H1 (cell line): ENCODE measurements around the gene TMEM169. TPM values are rescaled to one million over a fixed set of nuclear protein-coding genes. Genes with fewer than 3 reads are reported as not detected.

Source experiments
- CTCF ChIA-PET: fragments of 300-600 bp; sonication (Branson Sonifier 250); formaldehyde crosslinking; loops from one replicate; lab custom pipeline; 2021; ENCODE audit not compliant: partially characterized antibody; lab: Charles Lee
- POLR2A ChIA-PET: fragments of 300-600 bp; sonication (Branson Sonifier 250); formaldehyde crosslinking; loops from one replicate; lab custom pipeline; 2021; ENCODE audit warnings: inconsistent platforms; ENCODE audit not compliant: partially characterized antibody; lab: Charles Lee
- DNase-seq, 2 experiments: peaks; one replicate each; pipeline versions ENCODE4 v3.0.0 to v3.0.0-alpha.2; 2010 to 2022; ENCODE audit warnings: low spot score in 2 of 2, low read depth in 1 of 2, mixed read lengths in 1 of 2
- FAIRE-seq: peaks from 2 replicates; lab custom pipeline; 2011; peaks lifted over from hg19 to GRCh38; lab: Jason Lieb, UNC
- H2AFZ ChIP-seq: 2 replicates; pipeline ENCODE4 v1.8.1; 2012; ENCODE audit warnings: low read length, inconsistent platforms
- H2AK5ac ChIP-seq: 2 replicates; pipeline ENCODE4 v1.6.1; 2013; ENCODE audit warnings: low read depth, low read length
- H2BK120ac ChIP-seq: replicated peaks from 2 replicates; pipeline ENCODE3; 2013; ENCODE audit warnings: low read depth, low read length, inconsistent platforms
- H2BK12ac ChIP-seq: 2 replicates; pipeline ENCODE4 v1.6.1; 2013; ENCODE audit warnings: low read depth, low read length
- H2BK15ac ChIP-seq: 2 replicates; pipeline ENCODE4 v1.6.1; 2013; ENCODE audit warnings: low read length
- H2BK20ac ChIP-seq: 2 replicates; pipeline ENCODE4 v1.6.1; 2013; ENCODE audit warnings: low read length
- H2BK5ac ChIP-seq: 2 replicates; pipeline ENCODE4 v1.6.1; 2013; ENCODE audit warnings: low read depth, low read length
- H3K14ac ChIP-seq: 2 replicates; pipeline ENCODE4 v1.6.1; 2013; ENCODE audit warnings: inconsistent platforms; ENCODE audit not compliant: insufficient read length
- H3K18ac ChIP-seq: 2 replicates; pipeline ENCODE4 v1.6.1; 2013; ENCODE audit warnings: low read length; ENCODE audit errors: extremely low read depth
- H3K23ac ChIP-seq: 2 replicates; pipeline ENCODE4 v1.6.1; 2013; ENCODE audit warnings: inconsistent platforms; ENCODE audit not compliant: insufficient read length
- H3K23me2 ChIP-seq: 2 replicates; pipeline ENCODE4 v1.6.1; 2013; ENCODE audit warnings: low read depth, low read length
- H3K27ac ChIP-seq: 2 replicates; pipeline ENCODE4 v1.6.1; 2011; ENCODE audit warnings: low read depth, low read length, inconsistent platforms
- H3K27me3 ChIP-seq, 4 experiments: replicated peaks in 1 of 4; 1 replicate in 1 of 4; 2 replicates in 3 of 4; pipeline versions ENCODE4 v1.6.1 to v1.8.1; 2011 to 2013; ENCODE audit warnings: low read length in 3 of 4, mild to moderate bottlenecking in 3 of 4, inconsistent platforms in 2 of 4, mixed read lengths in 2 of 4, moderate library complexity in 1 of 4; ENCODE audit not compliant: control insufficient read depth in 3 of 4, insufficient read depth in 3 of 4; ENCODE audit errors: extremely low read depth in 1 of 4
- H3K36me3 ChIP-seq, 4 experiments: 2 replicates each; pipeline versions ENCODE4 v1.6.1 to v1.8.1; 2011 to 2013; ENCODE audit warnings: mild to moderate bottlenecking in 4 of 4, low read length in 3 of 4, moderate library complexity in 2 of 4, control low read depth in 1 of 4, inconsistent platforms in 1 of 4; ENCODE audit not compliant: insufficient read depth in 4 of 4, control insufficient read depth in 2 of 4
- H3K4ac ChIP-seq: replicated peaks from 2 replicates; pipeline ENCODE3; 2013; ENCODE audit warnings: low read length, low read depth, mixed read lengths, inconsistent platforms; ENCODE audit not compliant: insufficient read length
- H3K4me1 ChIP-seq, 4 experiments: replicated peaks in 1 of 4; 1 replicate in 1 of 4; 2 replicates in 3 of 4; pipeline versions ENCODE4 v1.6.1 to v1.8.1; 2011 to 2013; ENCODE audit warnings: low read length in 3 of 4, inconsistent platforms in 2 of 4, mixed read lengths in 1 of 4; ENCODE audit not compliant: insufficient read depth in 4 of 4, control insufficient read depth in 3 of 4
- H3K4me2 ChIP-seq, 2 experiments: 2 replicates each; pipeline versions ENCODE4 v1.6.1 to v1.8.1; 2011 to 2013; ENCODE audit warnings: low read depth in 2 of 2, low read length in 2 of 2, control low read depth in 1 of 2, inconsistent platforms in 1 of 2, mild to moderate bottlenecking in 1 of 2; ENCODE audit not compliant: insufficient read depth in 1 of 2
- H3K4me3 ChIP-seq, 4 experiments: fragments of 200-600, 300-600 bp in 1 of 4; sonication (generic), shearing (Covaris generic), sonication (Bioruptor Twin) in 1 of 4; 2 replicates each; pipeline versions ENCODE4 v1.5.1 to v1.8.1; 2011 to 2016; ENCODE audit warnings: low read length in 4 of 4, low read depth in 3 of 4, control low read depth in 2 of 4, inconsistent platforms in 2 of 4, mild to moderate bottlenecking in 2 of 4, mixed read lengths in 1 of 4, moderate library complexity in 1 of 4; ENCODE audit not compliant: insufficient read depth in 2 of 4; ENCODE audit errors: extremely low read depth in 1 of 4
- H3K56ac ChIP-seq: replicated peaks from 2 replicates; pipeline ENCODE3; 2013; ENCODE audit warnings: low read depth, mild to moderate bottlenecking, mixed read lengths, low read length, inconsistent platforms; ENCODE audit not compliant: insufficient read length
- H3K79me1 ChIP-seq: 2 replicates; pipeline ENCODE4 v1.6.1; 2013; ENCODE audit warnings: low read depth, low read length, control low read depth
- H3K79me2 ChIP-seq, 2 experiments: 2 replicates each; pipeline versions ENCODE4 v1.6.1 to v1.8.1; 2012 to 2013; ENCODE audit warnings: low read length in 2 of 2, mild to moderate bottlenecking in 2 of 2, inconsistent platforms in 1 of 2; ENCODE audit not compliant: insufficient read depth in 2 of 2, control insufficient read depth in 1 of 2
- H3K9ac ChIP-seq, 4 experiments: replicated peaks in 1 of 4; 1 replicate in 1 of 4; 2 replicates in 3 of 4; pipeline versions ENCODE4 v1.6.1 to v1.8.1; 2011 to 2013; ENCODE audit warnings: low read depth in 3 of 4, low read length in 3 of 4, control low read depth in 2 of 4, mild to moderate bottlenecking in 2 of 4, moderate library complexity in 2 of 4, inconsistent platforms in 1 of 4; ENCODE audit errors: extremely low read depth in 1 of 4
- H3K9me3 ChIP-seq, 2 experiments: 2 replicates each; pipeline versions ENCODE4 v1.6.1 to v1.8.1; 2012 to 2013; ENCODE audit warnings: mild to moderate bottlenecking in 2 of 2, moderate library complexity in 2 of 2, control low read depth in 1 of 2, inconsistent platforms in 1 of 2, low read depth in 1 of 2, low read length in 1 of 2, mixed read lengths in 1 of 2; ENCODE audit not compliant: insufficient read depth in 2 of 2
- H4K20me1 ChIP-seq, 2 experiments: replicated peaks in 1 of 2; 2 replicates each; pipeline versions ENCODE3 to v1.8.1; 2011 to 2013; ENCODE audit warnings: inconsistent platforms in 2 of 2, low read length in 2 of 2, mild to moderate bottlenecking in 1 of 2; ENCODE audit not compliant: insufficient read depth in 2 of 2, control insufficient read depth in 1 of 2
- H4K5ac ChIP-seq: 2 replicates; pipeline ENCODE4 v1.6.1; 2013; ENCODE audit warnings: low read length, low read depth, mixed read lengths, inconsistent platforms; ENCODE audit not compliant: insufficient read length
- H4K8ac ChIP-seq: 2 replicates; pipeline ENCODE4 v1.8.0; 2013; ENCODE audit warnings: mild to moderate bottlenecking, moderate library complexity, low read length, inconsistent platforms; ENCODE audit not compliant: insufficient read depth; ENCODE audit errors: extremely low read depth
- H4K91ac ChIP-seq: replicated peaks from 2 replicates; pipeline ENCODE3; 2013; ENCODE audit warnings: low read length, mixed read lengths, inconsistent platforms; ENCODE audit not compliant: insufficient read length
- ASH2L ChIP-seq: fragments of 200-600, 300-600 bp; sonication (generic); IDR thresholded peaks from one replicate; pipeline ENCODE4 v1.7.1; 2017; ENCODE audit warnings: low read length
- CEBPB ChIP-seq: IDR thresholded peaks from 2 replicates; pipeline ENCODE4 v1.6.1; 2012; ENCODE audit warnings: low read depth, low read length
- EZH2 ChIP-seq: fragments of 200-600 bp; sonication (generic); IDR thresholded peaks from 2 replicates; pipeline ENCODE4 v1.7.1; 2012; ENCODE audit warnings: low read depth, mild to moderate bottlenecking, moderate library complexity, low read length, inconsistent platforms; ENCODE audit not compliant: severe bottlenecking
- GABPA ChIP-seq: IDR thresholded peaks from 2 replicates; pipeline ENCODE4 v1.6.1; 2011; ENCODE audit warnings: mild to moderate bottlenecking, low read length, moderate library complexity, borderline replicate concordance; ENCODE audit not compliant: insufficient read depth
- HDAC6 ChIP-seq: IDR thresholded peaks from one replicate; pipeline ENCODE4 v1.7.1; 2012; ENCODE audit warnings: low read depth, mild to moderate bottlenecking, inconsistent platforms, low read length, moderate library complexity
- JUND ChIP-seq: IDR thresholded peaks from 2 replicates; pipeline ENCODE4 v1.6.1; 2011; ENCODE audit warnings: mild to moderate bottlenecking, improper control_type of control experiment, low read length
- RNF2 ChIP-seq: fragments of 200-900, 300-1000 bp; sonication (generic); IDR thresholded peaks from 2 replicates; pipeline ENCODE4 v1.7.1; 2016; ENCODE audit warnings: borderline replicate concordance, low read depth, mild to moderate bottlenecking, antibody characterized with exemption, low read length; ENCODE audit not compliant: poor library complexity, severe bottlenecking; ENCODE audit errors: missing control alignments
- RXRA ChIP-seq: IDR thresholded peaks from 2 replicates; pipeline ENCODE4 v1.6.1; 2011; ENCODE audit warnings: low read depth, mild to moderate bottlenecking, low read length, moderate library complexity; ENCODE audit not compliant: insufficient read depth
- SP1 ChIP-seq: IDR thresholded peaks from 2 replicates; pipeline ENCODE4 v1.6.1; 2011; ENCODE audit warnings: low read depth, low read length
- WGBS, 2 experiments: shearing (Covaris generic) in 1 of 2; methylation state at CpG; one replicate each; pipeline versions ENCODE4 v1.1.6 to v1.1.7; 2013 to 2015; ENCODE audit warnings: low lambda C conversion rate in 2 of 2, mixed read lengths in 2 of 2, inconsistent platforms in 1 of 2, low coverage in 1 of 2, missing lambda C conversion rate in 1 of 2; ENCODE audit not compliant: insufficient replicate concordance in 2 of 2, insufficient coverage in 1 of 2, insufficient read length in 1 of 2; ENCODE audit errors: extremely low coverage in 1 of 2, missing lambda C conversion rate in 1 of 2; 5-methylcytosine and 5-hydroxymethylcytosine counted together
- polyA plus RNA-seq, 7 experiments: library from polyadenylated mRNA; depleted of rRNA in 3 of 7; stranded (reverse) in 5 of 7; unstranded in 2 of 7; fragments of >200 nt in 5 of 7; fragments of 200-250 nt in 2 of 7; gene quantifications; 1 replicate in 5 of 7; 2 replicates in 1 of 7; 4 replicates in 1 of 7; pipeline versions ENCODE4 v1.2.1 to v1.2.3, GENCODE V29; 2011 to 2013; ENCODE audit warnings: missing spikeins in 2 of 7, mixed read lengths in 2 of 7
- total RNA-seq: library from RNA; stranded (reverse); fragmentation: NEBNext Ultra II Directional; extraction: Animal tissue kit (Norgen Biotek cat#: 25700); gene quantifications from 2 replicates; pipeline ENCODE4 v1.2.1, GENCODE V29; 2021
- TF ChIP-seq, protein P1 (sequence below): IDR thresholded peaks from 2 replicates; pipeline ENCODE4 v1.6.1; 2012; ENCODE audit warnings: inconsistent platforms

The TMEM169 gene
- total and polyA plus RNA-seq, 2 of the 8 experiments (the other 6 are each of a cell fraction or from before 2014, with no cell fraction given): 0.41 to 2.4 TPM

- H2AFZ ChIP-seq: no peak overlapping the region
- H3K14ac ChIP-seq: no peak overlapping the region
- no peak overlapping the region for H3K4ac ChIP-seq
- H3K79me1 ChIP-seq: peaks cover 2% of the 10 kb centered on the region; the same call in 1 of the 2 replicates
- H2BK15ac ChIP-seq: no peak overlapping the region
- H3K9me3 ChIP-seq: peaks cover 0 to 2% of the 10 kb centered on the region in 2 experiments; a peak in 1 of 4 replicates
- ChIA-PET CTCF (interaction anchor here (0.6 to 2.3 kb wide), 7 partner anchors 11 to 142 kb away, joined by 3 to 13 read pairs (median 5); no protein-coding TSS in a partner anchor), POLR2A (interaction anchor here (0.6 to 1.7 kb wide), 3 partner anchors 8 to 19 kb away, joined by 3 to 10 read pairs (median 3); no protein-coding TSS in a partner anchor)
- no peak overlapping the region for H3K56ac ChIP-seq
- H3K23ac ChIP-seq: no peak overlapping the region
- H3K4me2 ChIP-seq: no peak overlapping the region
- H3K27ac ChIP-seq: no peak overlapping the region
- H4K91ac ChIP-seq: no peak overlapping the region
- no peak overlapping the region for H4K5ac ChIP-seq
- no peak overlapping the region for H2AK5ac ChIP-seq
- no peaks in the 10 kb centered on the region for H3K79me2 ChIP-seq
- DNase-seq (no peak), FAIRE-seq (no peak)
- WGBS, 2 experiments: 90% methylated on average over 1 of the region's 1 CpG; no CpG with 5 or more reads in 1 of the 2 experiments
- H3K4me1 ChIP-seq: peaks cover under 1 to 4% (median 3%) of the 10 kb centered on the region in 4 experiments; a peak in 5 of 7 replicates
- H4K8ac ChIP-seq: no peak overlapping the region
- H3K27me3 ChIP-seq: no peaks in the 10 kb centered on the region
- no peak overlapping the region for H3K4me3 ChIP-seq
- H4K20me1 ChIP-seq: peaks cover 0 to 7% of the 10 kb centered on the region in 2 experiments
- no peak overlapping the region for H2BK120ac ChIP-seq
- no peak overlapping the region for H2BK20ac ChIP-seq
- no peak overlapping the region for H3K9ac ChIP-seq
- no peak overlapping the region for H2BK5ac ChIP-seq
- no peaks in the 10 kb centered on the region; a peak in 1 of 8 replicates for H3K36me3 ChIP-seq
- H3K18ac ChIP-seq: no peak overlapping the region
- H3K23me2 ChIP-seq: peaks cover 9% of the 10 kb centered on the region
- no peak overlapping the region for H2BK12ac ChIP-seq
- no peak for TF ChIP-seq JUND
- TF ChIP-seq, protein P1, sequence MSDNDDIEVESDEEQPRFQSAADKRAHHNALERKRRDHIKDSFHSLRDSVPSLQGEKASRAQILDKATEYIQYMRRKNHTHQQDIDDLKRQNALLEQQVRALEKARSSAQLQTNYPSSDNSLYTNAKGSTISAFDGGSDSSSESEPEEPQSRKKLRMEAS: no peak
- TF ChIP-seq SP1: no peak
- TF ChIP-seq RNF2: no peak
- no peak for TF ChIP-seq RXRA
- TF ChIP-seq ASH2L: no peak
- no peak for TF ChIP-seq CEBPB
- TF ChIP-seq EZH2: no peak
- TF ChIP-seq GABPA: no peak
- TF ChIP-seq HDAC6: no peak
These were observed 21.5 kb downstream of the TMEM169 start for GRCh38 chr2:216103213-216103612.
